Nephron progenitor cell (in vitro differentiated cells): Measurements from ENCODE around the gene SRSF4.

ENCODE experiments used
- DNase-seq: peaks from one replicate; pipeline ENCODE4 v3.0.0; 2021
- H3K27ac Mint-ChIP-seq: 2 replicates; pipeline ENCODE4 v1.8.0; 2021; ENCODE audit warnings: mild to moderate bottlenecking, moderate library complexity, mixed read lengths
- H3K27me3 Mint-ChIP-seq: 2 replicates; pipeline ENCODE4 v1.8.0; 2021; ENCODE audit warnings: mild to moderate bottlenecking, low read depth, mixed read lengths; ENCODE audit not compliant: poor library complexity
- H3K36me3 Mint-ChIP-seq: 2 replicates; pipeline ENCODE4 v1.8.0; 2021; ENCODE audit warnings: low read depth, mixed read lengths
- H3K4me1 Mint-ChIP-seq: 2 replicates; pipeline ENCODE4 v1.8.0; 2021; ENCODE audit warnings: mixed read lengths
- H3K4me3 Mint-ChIP-seq: 2 replicates; pipeline ENCODE4 v1.8.0; 2021; ENCODE audit warnings: mild to moderate bottlenecking, moderate library complexity, mixed read lengths
- H3K9me3 Mint-ChIP-seq: 2 replicates; pipeline ENCODE4 v1.8.0; 2021; ENCODE audit warnings: mild to moderate bottlenecking, moderate library complexity, mixed read lengths
- CTCF ChIP-seq: fragments of 200-600 bp; sonication (generic); IDR thresholded peaks from 2 replicates; pipeline ENCODE4 v1.5.0; 2021; ENCODE audit warnings: antibody characterized with exemption

The SRSF4 gene

GRCh38 chr1:29186707-29187106, 5.0 kb upstream of the SRSF4 start:
- Mint-ChIP-seq H3K4me1 (peaks cover 6% of the 10 kb centered on the region), H3K9me3 (peaks cover 6% of the 10 kb centered on the region), H3K27ac (peak overlapping the region; percentile 4), H3K36me3 (peaks cover 18% of the 10 kb centered on the region), H3K4me3 (no peak overlapping the region), H3K27me3 (no peaks in the 10 kb centered on the region)
- no peak for TF ChIP-seq CTCF
- no peak for DNase-seq

- H3K4me3 Mint-ChIP-seq, result no peak overlapping the region
- no peaks in the 10 kb centered on the region for H3K27me3 Mint-ChIP-seq
- H3K27ac Mint-ChIP-seq, result peak overlapping the region; percentile 26
- H3K9me3 Mint-ChIP-seq, result peaks cover 6% of the 10 kb centered on the region
- no peak for TF ChIP-seq CTCF
- peaks cover 14% of the 10 kb centered on the region for H3K36me3 Mint-ChIP-seq
- DNase-seq, result no peak
- H3K4me1 Mint-ChIP-seq, result peaks cover 6% of the 10 kb centered on the region
Measured at GRCh38 chr1:29186252-29186651, 4.6 kb upstream of the SRSF4 start.

GRCh38 chr1:29183287-29183686, 1.6 kb upstream of the SRSF4 start:
- no peak overlapping the region for H3K27ac Mint-ChIP-seq
- DNase-seq, result no peak
- H3K9me3 Mint-ChIP-seq, result peaks cover 9% of the 10 kb centered on the region

GRCh38 chr1:29180497-29181412, 945 bp downstream of the SRSF4 start:
- Mint-ChIP-seq H3K4me3 (peak overlapping the region; percentile 96), H3K4me1 (peaks cover 29% of the 10 kb centered on the region)
- no peak for DNase-seq

More at GRCh38 chr1:29183287-29183686, 1.6 kb upstream of the SRSF4 start:
- Mint-ChIP-seq H3K4me3 (peak overlapping the region; percentile 15), H3K4me1 (peaks cover 29% of the 10 kb centered on the region), H3K27me3 (no peaks in the 10 kb centered on the region), H3K36me3 (peaks cover 19% of the 10 kb centered on the region)
- no peak for TF ChIP-seq CTCF

GRCh38 chr1:29179641-29180184, 2.0 kb downstream of the SRSF4 start:
- peak overlapping the region; percentile 96 for H3K4me3 Mint-ChIP-seq

More at GRCh38 chr1:29180497-29181412, 945 bp downstream of the SRSF4 start:
- TF ChIP-seq CTCF, result no peak
- H3K36me3 Mint-ChIP-seq, result peaks cover 44% of the 10 kb centered on the region
- H3K9me3 Mint-ChIP-seq, result peaks cover 34% of the 10 kb centered on the region
- H3K27ac Mint-ChIP-seq, result peak overlapping the region; percentile 99
- no peaks in the 10 kb centered on the region for H3K27me3 Mint-ChIP-seq

More at GRCh38 chr1:29179641-29180184, 2.0 kb downstream of the SRSF4 start:
- Mint-ChIP-seq H3K9me3 (peaks cover 36% of the 10 kb centered on the region), H3K27me3 (no peaks in the 10 kb centered on the region), H3K36me3 (peaks cover 51% of the 10 kb centered on the region), H3K27ac (peak overlapping the region; percentile 5), H3K4me1 (peaks cover 29% of the 10 kb centered on the region)
- no peak for TF ChIP-seq CTCF
- DNase-seq, result no peak
